ENCODE data around the gene OR6A2.

- TF ChIP-seq POLR2A (IDR thresholded peaks at IDR 0.05) = no peak
- TF ChIP-seq CTCF (IDR thresholded peaks at IDR 0.05) = no peak
Measured at GRCh38 chr11:6746086-6746618, 53.3 kb downstream of the OR6A2 start.

All from stomach (tissue), 4 donors.